GM23248 (cell line): ENCODE data around the gene FBLN5. TPM values are rescaled to one million over a fixed set of nuclear protein-coding genes. Genes with fewer than 3 reads are reported as not detected.

Experiments used
- DNase-seq: peaks from one replicate; pipeline ENCODE4 v3.0.0-alpha.2; 2015
- H2AFZ ChIP-seq: fragments of 200-600 bp; sonication (generic); 2 replicates; pipeline ENCODE4 v1.6.1; 2016; ENCODE audit warnings: antibody characterized with exemption
- H3F3A ChIP-seq: fragments of 200-600 bp; sonication (generic); 2 replicates; pipeline ENCODE4 v1.6.1; 2016; ENCODE audit warnings: mild to moderate bottlenecking, antibody characterized with exemption, mixed run types; ENCODE audit not compliant: insufficient read depth
- H3K27ac ChIP-seq: fragments of 200-600 bp; sonication (generic); 2 replicates; pipeline ENCODE4 v1.5.1; 2016; ENCODE audit warnings: mild to moderate bottlenecking
- H3K27me3 ChIP-seq: fragments of 200-600 bp; sonication (generic); replicated peaks from 2 replicates; pipeline ENCODE4 v1.6.1; 2016; ENCODE audit warnings: mild to moderate bottlenecking; ENCODE audit not compliant: insufficient read depth
- H3K36me3 ChIP-seq: fragments of 200-600 bp; sonication (generic); 2 replicates; pipeline ENCODE4 v1.6.1; 2016; ENCODE audit warnings: low read depth, mild to moderate bottlenecking
- H3K4me1 ChIP-seq: fragments of 200-600 bp; sonication (generic); 2 replicates; pipeline ENCODE4 v1.6.1; 2016; ENCODE audit warnings: mild to moderate bottlenecking; ENCODE audit not compliant: insufficient read depth
- H3K4me2 ChIP-seq: fragments of 200-600 bp; sonication (generic); one replicate; pipeline ENCODE4 v1.6.1; 2016; ENCODE audit warnings: mild to moderate bottlenecking; ENCODE audit not compliant: unreplicated experiment
- H3K4me3 ChIP-seq: fragments of 200-600 bp; sonication (generic); 2 replicates; pipeline ENCODE4 v1.5.1; 2016; ENCODE audit warnings: mild to moderate bottlenecking
- H3K79me2 ChIP-seq: fragments of 200-600 bp; sonication (generic); 2 replicates; pipeline ENCODE4 v1.6.1; 2016; ENCODE audit warnings: mild to moderate bottlenecking; ENCODE audit not compliant: insufficient read depth
- H3K9ac ChIP-seq: fragments of 200-600 bp; sonication (generic); 2 replicates; pipeline ENCODE4 v1.6.1; 2016; ENCODE audit warnings: mild to moderate bottlenecking
- H3K9me2 ChIP-seq: fragments of 200-600 bp; sonication (generic); 2 replicates; pipeline ENCODE4 v1.6.1; 2016; ENCODE audit warnings: mixed run types, mild to moderate bottlenecking, moderate library complexity; ENCODE audit not compliant: insufficient read depth
- H3K9me3 ChIP-seq: fragments of 200-600 bp; sonication (generic); one replicate; pipeline ENCODE4 v1.6.1; 2017; ENCODE audit warnings: low read depth
- H4K20me1 ChIP-seq: fragments of 200-600 bp; sonication (generic); 2 replicates; pipeline ENCODE4 v1.6.0; 2016; ENCODE audit not compliant: insufficient read depth
- EZH2 ChIP-seq: fragments of 200-600 bp; sonication (generic); IDR thresholded peaks from 2 replicates; pipeline ENCODE4 v1.6.1; 2018; ENCODE audit warnings: antibody characterized with exemption, mild to moderate bottlenecking; ENCODE audit not compliant: insufficient read depth, poor library complexity, severe bottlenecking
- EZH2phosphoT487 ChIP-seq: fragments of 200-600 bp; sonication (generic); IDR thresholded peaks from 2 replicates; pipeline ENCODE4 v1.6.1; 2018; ENCODE audit warnings: antibody characterized with exemption, moderate library complexity, mild to moderate bottlenecking, low read depth; ENCODE audit not compliant: insufficient read depth
- WGBS, 2 experiments: methylation state at CpG; one replicate each; pipeline ENCODE4 v1.1.6; 2015 to 2017; ENCODE audit warnings: low lambda C conversion rate in 2 of 2, low coverage in 1 of 2; ENCODE audit errors: missing lambda C conversion rate in 2 of 2; 5-methylcytosine and 5-hydroxymethylcytosine counted together
- in situ Hi-C: fragments of 300-500 bp; cut with MboI; formaldehyde crosslinking; loops from 2 replicates; pipeline ENCODE4 v1.15.0; 2020
- polyA plus RNA-seq: library from polyadenylated mRNA; unstranded; fragments of >200 nt; fragmentation: Nextera tagmentation; extraction: Ambion mirVana; gene quantifications from 2 replicates; pipeline ENCODE4 v1.2.1, GENCODE V29; 2016
- total RNA-seq: library from RNA; depleted of rRNA; stranded (reverse); fragments of >200 nt; shearing (Covaris generic); gene quantifications from 2 replicates; pipeline ENCODE4 v1.2.3, GENCODE V29; 2014

Gene FBLN5
- total and polyA plus RNA-seq, 2 experiments from 2014 or later = 234 to 756 TPM

DNA sequence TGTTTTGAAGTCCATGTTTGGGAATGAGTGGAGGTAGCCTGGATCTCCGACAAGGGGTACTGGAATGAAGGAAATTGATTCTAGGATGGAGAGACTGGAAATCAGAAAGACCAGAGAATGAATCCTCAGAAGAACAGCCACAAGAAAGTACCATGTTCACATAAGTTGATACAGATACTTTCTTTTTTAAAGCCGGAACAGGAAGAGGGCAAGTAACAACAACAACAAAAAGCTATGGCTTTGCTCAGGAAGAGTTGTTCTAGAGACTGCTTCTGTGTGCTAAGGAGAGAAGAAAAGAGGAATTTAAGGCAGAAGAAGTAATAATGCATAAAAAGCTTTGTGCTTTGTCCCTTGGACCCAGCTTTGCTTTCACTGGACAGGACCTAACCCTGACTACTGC lies 86.4 kb downstream of the FBLN5 start:
- H4K20me1 ChIP-seq = no peaks in the 10 kb centered on the region
- H3K9me2 ChIP-seq = no peaks in the 10 kb centered on the region
- in situ Hi-C loops = no loop called here
- no peak for DNase-seq
- 73 to 74% methylated on average over 2 of the region's 2 CpGs for WGBS, 2 experiments
- H3K27ac ChIP-seq = no peak overlapping the region
- no peaks in the 10 kb centered on the region for H3K36me3 ChIP-seq
- no peaks in the 10 kb centered on the region for H3K27me3 ChIP-seq
- H3K9me3 ChIP-seq = no peaks in the 10 kb centered on the region
- TF ChIP-seq EZH2phosphoT487 = no peak
- no peak for TF ChIP-seq EZH2
- 0 out of 2 replicates have a peak, but pooled peaks cover 5% of the 10 kb centered on the region for H3F3A ChIP-seq
- no peak overlapping the region for H3K4me3 ChIP-seq
- H3K4me1 ChIP-seq = peaks cover 12% of the 10 kb centered on the region
- no peak overlapping the region for H3K9ac ChIP-seq
- no peak overlapping the region for H2AFZ ChIP-seq
- H3K4me2 ChIP-seq = no peak overlapping the region
- no peaks in the 10 kb centered on the region for H3K79me2 ChIP-seq

- no peak overlapping the region for H2AFZ ChIP-seq
- H3K79me2 ChIP-seq = no peaks in the 10 kb centered on the region
- H3K4me3 ChIP-seq = no peak overlapping the region
- H3K9me2 ChIP-seq = no peaks in the 10 kb centered on the region
- DNase-seq = no peak
- no peak overlapping the region for H3K9ac ChIP-seq
- no peaks in the 10 kb centered on the region for H3K27me3 ChIP-seq
- no peaks in the 10 kb centered on the region for H3K36me3 ChIP-seq
- no peak overlapping the region for H3K27ac ChIP-seq
- 0 out of 2 replicates have a peak, but pooled peaks cover 5% of the 10 kb centered on the region for H3F3A ChIP-seq
- in situ Hi-C loops = no loop called here
- H3K9me3 ChIP-seq = no peaks in the 10 kb centered on the region
- H3K4me1 ChIP-seq = peaks cover 12% of the 10 kb centered on the region
- no peak overlapping the region for H3K4me2 ChIP-seq
- no peaks in the 10 kb centered on the region for H4K20me1 ChIP-seq
- no peak for TF ChIP-seq EZH2phosphoT487
- no peak for TF ChIP-seq EZH2
Measured at GRCh38 chr14:91860238-91860637, 87.3 kb downstream of the FBLN5 start.

- Histone ChIP-seq H3K79me2 (no peaks in the 10 kb centered on the region), H3K4me1 (peaks cover 12% of the 10 kb centered on the region), H3F3A (0 out of 2 replicates have a peak, but pooled peaks cover 5% of the 10 kb centered on the region), H3K9me2 (no peaks in the 10 kb centered on the region), H3K36me3 (no peaks in the 10 kb centered on the region), H3K27ac (no peak overlapping the region), H3K27me3 (no peaks in the 10 kb centered on the region), H2AFZ (no peak overlapping the region), H3K4me2 (peak overlapping the region; percentile 25), H3K9ac (no peak overlapping the region), H3K4me3 (no peak overlapping the region), H4K20me1 (no peaks in the 10 kb centered on the region), H3K9me3 (no peaks in the 10 kb centered on the region)
- DNase-seq = peak; percentile 78
- WGBS, 2 experiments = 13 to 15% methylated on average over 8 of the region's 8 CpGs
- TF ChIP-seq EZH2phosphoT487 (no peak), EZH2 (no peak)
- in situ Hi-C loops = no loop called here
Measured at GRCh38 chr14:91858536-91859275, 88.8 kb downstream of the FBLN5 start.

- peaks cover 12% of the 10 kb centered on the region for H3K4me1 ChIP-seq
- H3K79me2 ChIP-seq = no peaks in the 10 kb centered on the region
- no peaks in the 10 kb centered on the region for H3K9me3 ChIP-seq
- no peaks in the 10 kb centered on the region for H4K20me1 ChIP-seq
- no peaks in the 10 kb centered on the region for H3K27me3 ChIP-seq
- H3K9me2 ChIP-seq = no peaks in the 10 kb centered on the region
- WGBS, 2 experiments = 94 to 97% methylated on average over 2 of the region's 2 CpGs
- H3K4me3 ChIP-seq = no peak overlapping the region
- 0 out of 2 replicates have a peak, but pooled peaks cover 5% of the 10 kb centered on the region for H3F3A ChIP-seq
- TF ChIP-seq EZH2 (no peak), EZH2phosphoT487 (no peak)
- no peak overlapping the region for H2AFZ ChIP-seq
- no peak for DNase-seq
- H3K9ac ChIP-seq = no peak overlapping the region
- H3K4me2 ChIP-seq = no peak overlapping the region
- H3K27ac ChIP-seq = no peak overlapping the region
- H3K36me3 ChIP-seq = no peaks in the 10 kb centered on the region
- in situ Hi-C loops = no loop called here
Measured at GRCh38 chr14:91857614-91858013, 89.9 kb downstream of the FBLN5 start.
